Nephron (organoid): ENCODE results near the gene IGF2R.
A peak's percentile ranks its signal among the peaks of the same experiment; 100 is the strongest.
"Not testable (repeated sequence)": the region's sequence is repeated elsewhere in the genome, so short reads cannot be mapped to it uniquely, and the experiment has no call there.

Experiments used
- H3K27ac Mint-ChIP-seq, 3 experiments: 2 replicates each; pipeline ENCODE4 v1.8.0; 2020; ENCODE audit warnings: mixed read lengths in 3 of 3, mild to moderate bottlenecking in 2 of 3, moderate library complexity in 1 of 3
- H3K27me3 Mint-ChIP-seq: 2 replicates; pipeline ENCODE4 v1.8.0; 2021; ENCODE audit warnings: low read depth, mild to moderate bottlenecking, moderate library complexity, mixed read lengths
- H3K36me3 Mint-ChIP-seq: 2 replicates; pipeline ENCODE4 v1.8.0; 2020; ENCODE audit warnings: low read depth, mixed read lengths
- H3K4me1 Mint-ChIP-seq: 2 replicates; pipeline ENCODE4 v1.8.0; 2020; ENCODE audit warnings: mixed read lengths
- H3K4me3 Mint-ChIP-seq, 3 experiments: 2 replicates each; pipeline ENCODE4 v1.8.0; 2020; ENCODE audit warnings: mild to moderate bottlenecking in 3 of 3, mixed read lengths in 3 of 3, moderate library complexity in 2 of 3
- H3K9me3 Mint-ChIP-seq: 2 replicates; pipeline ENCODE4 v1.8.0; 2020; ENCODE audit warnings: mixed read lengths
- CTCF ChIP-seq, 3 experiments: fragments of 200-600 bp; sonication (generic); IDR thresholded peaks; one replicate each; pipeline ENCODE4 v1.5.0; 2021; ENCODE audit warnings: antibody characterized with exemption in 3 of 3; ENCODE audit not compliant: unreplicated experiment in 3 of 3

IGF2R gene

DNA sequence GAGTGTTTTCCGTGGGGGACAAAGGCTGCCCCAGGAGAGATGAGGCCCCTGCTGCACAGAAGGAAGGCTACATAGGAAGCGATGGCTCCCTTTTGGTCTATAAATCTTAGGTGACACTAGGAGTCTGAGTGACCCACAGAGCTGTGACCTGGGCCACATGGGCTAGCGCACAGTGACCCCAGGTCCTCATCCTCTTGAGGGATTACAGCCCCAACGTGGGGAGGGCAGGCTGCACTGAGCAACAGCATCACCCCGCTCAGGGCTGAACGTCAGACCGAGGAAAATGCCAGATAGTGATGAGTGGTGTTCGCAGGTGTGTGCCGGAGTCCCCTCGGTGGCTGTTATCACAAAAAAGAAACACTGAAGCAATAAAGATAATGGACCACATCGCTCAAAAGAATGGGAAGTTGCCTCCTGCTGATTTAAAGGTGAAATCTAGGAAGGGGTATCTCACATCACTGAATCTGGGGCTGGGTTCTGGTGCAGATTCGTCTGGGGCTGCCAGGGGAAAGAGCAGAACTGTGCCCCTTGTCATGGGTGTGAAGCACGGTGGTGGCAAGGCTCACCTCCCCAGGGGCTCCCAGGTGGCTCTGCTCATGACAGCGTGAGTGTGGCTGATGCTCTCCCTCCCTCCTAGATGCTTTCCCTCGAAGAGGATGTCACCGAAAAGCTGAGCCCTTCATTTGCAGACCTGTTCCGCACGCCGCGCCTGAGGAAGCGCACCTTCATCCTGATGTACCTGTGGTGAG lies 167.2 kb downstream of the IGF2R start:
- Mint-ChIP-seq H3K27me3 (peaks cover 9% of the 10 kb centered on the region), H3K4me1 (peaks cover 22% of the 10 kb centered on the region), H3K4me3 (no peak overlapping the region), H3K9me3 (no peaks in the 10 kb centered on the region), H3K36me3 (no peaks in the 10 kb centered on the region), H3K27ac (no peak overlapping the region)
- no peak for TF ChIP-seq CTCF (IDR thresholded peaks at IDR 0.05; ENCODE audit: unreplicated experiment in 3 of 3)

DNA sequence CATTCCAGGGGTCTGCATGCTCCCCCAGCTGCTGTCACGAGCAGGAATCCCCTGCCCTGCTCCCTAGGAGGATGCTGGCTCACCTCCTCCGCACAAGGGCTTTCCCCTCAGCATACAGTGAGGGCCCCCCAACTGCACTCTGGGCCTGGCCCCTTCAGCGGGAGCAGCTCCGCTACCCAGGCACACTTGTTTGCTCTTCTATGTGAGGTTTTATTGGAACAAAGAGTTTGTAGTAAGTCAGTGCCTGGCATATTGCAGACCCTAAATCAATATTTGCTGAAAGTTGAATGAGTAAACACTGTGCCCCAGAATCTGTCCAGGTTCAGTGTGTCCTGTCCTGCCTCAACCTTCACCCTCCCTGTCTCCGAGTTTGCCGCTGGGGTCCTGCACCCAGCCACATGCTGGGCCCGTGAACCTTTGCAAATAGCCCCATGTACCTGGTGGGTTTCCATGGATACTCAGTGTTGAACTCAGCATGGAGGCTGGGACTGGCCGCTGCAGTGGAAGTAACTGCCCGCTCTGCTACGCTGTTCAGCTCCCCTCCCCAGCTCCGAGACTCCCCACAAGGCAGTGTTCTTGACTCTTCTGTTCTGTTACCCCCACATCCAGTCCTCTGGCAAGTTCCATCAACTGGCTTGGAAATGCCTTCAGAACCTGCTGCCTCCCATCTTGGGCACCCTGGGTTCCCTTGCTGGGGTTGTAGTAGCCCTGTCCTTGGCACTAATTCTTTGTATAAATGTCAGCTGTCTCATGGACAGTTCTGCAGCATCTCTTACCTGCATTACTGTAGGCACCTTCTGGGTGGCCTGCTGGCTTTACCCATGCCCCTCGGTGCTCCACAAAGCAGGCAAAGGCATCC lies 168.5 kb downstream of the IGF2R start:
- Mint-ChIP-seq H3K36me3 (no peaks in the 10 kb centered on the region), H3K27me3 (peaks cover 9% of the 10 kb centered on the region), H3K27ac (no peak overlapping the region), H3K9me3 (no peaks in the 10 kb centered on the region), H3K4me1 (peaks cover 27% of the 10 kb centered on the region), H3K4me3 (no peak overlapping the region)
- no peak for TF ChIP-seq CTCF (IDR thresholded peaks at IDR 0.05; ENCODE audit: unreplicated experiment in 3 of 3)

- H3K27ac Mint-ChIP-seq, result peak overlapping the region; percentile 15 to 72 (median 33)
- peaks cover 9% of the 10 kb centered on the region for H3K27me3 Mint-ChIP-seq
- no peaks in the 10 kb centered on the region for H3K9me3 Mint-ChIP-seq
- peak; percentile 81 to 88 (median 86) for TF ChIP-seq CTCF (IDR thresholded peaks at IDR 0.05; ENCODE audit: unreplicated experiment in 3 of 3)
- peaks cover 27% of the 10 kb centered on the region for H3K4me1 Mint-ChIP-seq
- H3K36me3 Mint-ChIP-seq, result no peaks in the 10 kb centered on the region
- H3K4me3 Mint-ChIP-seq, result no peak overlapping the region
Measured at GRCh38 chr6:160137989-160138835, 169.3 kb downstream of the IGF2R start.

DNA sequence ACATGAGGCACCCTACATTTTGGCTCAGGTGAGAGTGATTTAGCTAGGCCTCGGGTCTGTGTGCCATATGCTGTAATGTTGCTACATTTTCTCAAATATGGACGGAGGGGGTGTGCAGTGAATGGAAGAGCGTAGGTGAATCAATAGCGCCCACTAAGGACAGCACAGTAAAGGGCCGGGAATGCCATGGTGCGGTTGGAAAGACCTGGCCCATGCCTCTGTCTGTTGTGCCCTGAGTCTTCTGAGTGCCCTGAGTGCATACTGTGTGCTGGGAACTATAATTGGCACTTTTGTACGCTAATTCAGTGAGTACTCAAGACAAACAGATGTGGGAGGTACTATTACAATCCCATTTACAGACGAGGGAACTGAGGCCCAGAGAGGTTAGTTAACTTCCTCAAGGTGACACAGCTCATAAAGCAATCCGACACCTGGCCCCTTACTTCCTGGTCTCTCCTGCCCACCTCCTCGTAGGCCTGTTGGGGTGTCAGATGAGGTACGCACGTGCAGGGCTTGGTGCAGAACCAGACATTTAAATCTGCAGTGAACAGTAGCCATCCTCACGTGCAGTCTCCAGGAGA lies 170.0 kb downstream of the IGF2R start:
- Mint-ChIP-seq H3K27ac (peak overlapping the region in 2 of 3 experiments; percentile 34 to 72), H3K27me3 (peaks cover 9% of the 10 kb centered on the region), H3K4me3 (no peak overlapping the region), H3K4me1 (peaks cover 27% of the 10 kb centered on the region), H3K9me3 (no peaks in the 10 kb centered on the region), H3K36me3 (peaks cover 7% of the 10 kb centered on the region)
- TF ChIP-seq CTCF (IDR thresholded peaks at IDR 0.05; ENCODE audit: unreplicated experiment in 3 of 3), result no peak

GRCh38 chr6:160139420-160139851 lies 170.6 kb downstream of the IGF2R start:
- Mint-ChIP-seq H3K4me1 (peaks cover 27% of the 10 kb centered on the region), H3K27me3 (peaks cover 9% of the 10 kb centered on the region), H3K36me3 (peaks cover 11% of the 10 kb centered on the region), H3K9me3 (peaks cover 2% of the 10 kb centered on the region), H3K4me3 (no peak overlapping the region), H3K27ac (peak overlapping the region in 2 of 3 experiments; percentile 34 to 72)
- no peak for TF ChIP-seq CTCF (IDR thresholded peaks at IDR 0.05; ENCODE audit: unreplicated experiment in 3 of 3)

- H3K4me3 Mint-ChIP-seq, H3K9me3 Mint-ChIP-seq, H3K27me3 Mint-ChIP-seq: not testable (repeated sequence)
- Mint-ChIP-seq H3K4me1 (peaks cover 27% of the 10 kb centered on the region), H3K27ac (peak overlapping the region in 1 of 3 experiments; percentile 70), H3K36me3 (peaks cover 15% of the 10 kb centered on the region)
Measured at GRCh38 chr6:160140493-160140892, 171.6 kb downstream of the IGF2R start.
